ENCODE measurements around the gene PTPRN2.

Gene PTPRN2

GRCh38 chr7:157542068-157543021, 1045.3 kb downstream of the PTPRN2 start:
- no peak for DNase-seq

GRCh38 chr7:157541295-157542067, 1046.1 kb downstream of the PTPRN2 start:
- DNase-seq, result no peak

DNA sequence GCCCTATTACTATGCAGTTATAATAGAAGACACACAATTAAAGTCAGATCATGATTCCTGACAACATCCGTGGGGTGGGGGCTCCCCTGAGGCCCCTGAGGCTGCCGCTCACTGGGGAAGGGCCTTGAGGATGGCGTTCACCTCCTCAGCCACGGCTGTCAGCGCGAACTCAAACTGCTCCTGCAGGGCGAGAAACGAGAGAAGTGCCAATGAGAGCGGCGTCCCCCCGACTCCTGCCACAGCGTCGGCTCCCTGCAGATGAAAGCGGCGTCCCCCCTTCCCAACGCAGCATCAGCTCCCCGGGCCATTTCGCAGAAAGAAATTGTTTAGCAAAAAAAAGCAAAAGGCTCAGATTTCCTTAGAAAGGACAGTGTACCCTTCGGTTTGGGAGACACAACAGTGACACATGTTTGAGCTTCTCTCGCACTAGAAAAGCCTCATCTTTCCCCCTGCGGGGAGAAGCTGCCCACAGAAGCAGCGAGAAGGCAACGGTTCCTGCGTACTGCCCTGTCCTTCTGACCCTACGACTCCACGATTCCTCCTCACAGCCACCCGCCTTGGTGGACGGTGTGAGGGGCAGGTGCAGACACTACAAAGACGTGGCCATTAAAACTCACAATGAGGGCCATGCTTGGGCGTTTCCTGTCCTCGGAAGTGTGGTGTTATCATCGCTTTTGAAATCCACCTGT, 1046.9 kb downstream of the PTPRN2 start:
- no peak for DNase-seq

DNA sequence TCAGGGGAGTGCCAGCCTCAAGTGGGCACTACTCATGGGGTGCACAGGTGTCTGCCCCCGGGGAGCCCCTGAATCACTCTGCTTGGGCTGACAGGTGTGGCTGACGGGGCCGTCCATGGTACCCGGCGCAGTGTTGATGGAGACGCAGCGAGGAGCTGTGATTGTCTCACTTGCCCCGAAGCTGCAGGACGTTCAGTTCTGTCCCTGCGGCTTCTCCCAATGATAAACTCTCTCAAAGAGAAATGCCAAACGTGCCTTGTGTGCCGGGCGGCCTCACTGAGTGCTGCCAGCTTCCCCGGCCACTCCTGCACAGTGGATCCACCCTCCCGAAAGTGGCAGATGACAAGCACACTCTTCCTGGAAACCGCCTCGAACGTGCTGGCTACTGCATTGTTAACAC, 1047.6 kb downstream of the PTPRN2 start:
- no peak for DNase-seq

- no peak for DNase-seq
Measured at GRCh38 chr7:157539521-157539920, 1048.1 kb downstream of the PTPRN2 start.

GRCh38 chr7:157538735-157539134, 1048.9 kb downstream of the PTPRN2 start:
- no peak for DNase-seq

DNA sequence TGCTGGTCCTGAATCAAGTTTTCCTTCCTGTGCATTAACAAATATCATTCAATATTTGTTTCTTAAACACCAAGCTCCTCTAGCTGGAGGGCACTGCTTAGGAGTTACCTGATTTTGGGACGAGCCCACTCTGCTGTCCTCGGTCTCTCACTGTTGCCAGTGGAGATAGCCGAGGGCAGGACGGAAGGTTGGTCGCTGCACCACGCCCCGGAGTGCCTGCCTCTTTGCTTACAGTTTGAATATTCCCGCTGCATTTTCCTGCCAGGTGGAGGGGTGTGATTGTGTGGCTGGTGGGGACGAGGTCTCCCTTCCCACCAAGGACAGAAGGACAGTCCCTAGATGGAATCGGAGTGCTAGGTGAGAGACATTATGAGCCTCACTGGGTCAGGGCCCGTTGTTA, 1049.3 kb downstream of the PTPRN2 start:
- no peak for DNase-seq

DNA sequence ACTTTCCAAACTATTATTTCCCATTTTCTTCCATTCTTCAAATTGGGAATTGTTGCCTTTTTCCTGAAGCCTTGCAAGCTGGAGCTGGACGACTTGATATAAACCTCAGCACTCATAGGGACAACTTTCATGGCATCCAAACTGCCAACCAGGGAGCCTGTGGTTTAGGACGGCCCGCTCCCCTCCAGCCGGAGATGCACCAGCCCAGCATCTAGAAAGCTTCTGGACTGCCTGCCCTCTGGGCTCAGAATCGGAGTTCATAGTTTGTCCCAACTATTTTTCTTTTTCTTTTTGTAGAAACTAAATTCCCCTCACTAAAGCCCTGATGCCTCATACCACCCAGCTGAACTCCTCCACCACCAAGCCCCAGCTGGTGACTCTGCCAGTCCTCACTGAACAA, 1050.6 kb downstream of the PTPRN2 start:
- DNase-seq, result no peak

- DNase-seq, result no peak
Measured at GRCh38 chr7:157532068-157532467, 1055.6 kb downstream of the PTPRN2 start.

GRCh38 chr7:157529768-157530560, 1057.7 kb downstream of the PTPRN2 start:
- no peak for DNase-seq

DNA sequence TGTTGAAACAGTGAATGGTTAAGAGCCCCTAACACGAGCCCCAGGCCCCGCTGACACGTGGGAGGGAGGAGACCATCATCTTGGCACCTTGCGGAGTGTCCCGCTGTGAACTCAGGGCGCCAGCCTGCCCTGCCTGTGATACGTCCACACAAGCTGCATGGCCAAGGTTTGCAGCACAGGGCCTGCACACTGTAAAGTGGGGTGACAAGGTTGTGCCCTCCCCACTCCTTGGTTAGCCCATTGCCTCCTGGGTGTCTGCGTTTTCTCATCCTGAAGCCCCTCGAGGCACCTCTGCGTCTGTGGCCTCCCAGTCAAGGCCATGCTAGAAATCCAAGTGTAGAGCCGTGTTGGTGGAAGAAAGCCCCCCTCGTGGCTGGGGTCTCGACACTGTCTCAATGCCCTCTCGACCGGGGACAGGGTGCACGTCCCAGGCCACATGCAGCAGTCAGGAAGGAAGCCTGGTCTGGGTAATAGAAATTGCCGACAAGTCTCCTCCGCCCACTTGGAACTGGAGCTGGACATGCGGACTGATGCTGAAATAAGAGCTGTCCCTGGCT, 1058.8 kb downstream of the PTPRN2 start:
- no peak for DNase-seq

GRCh38 chr7:157527686-157528085, 1059.9 kb downstream of the PTPRN2 start:
- no peak for DNase-seq

DNA sequence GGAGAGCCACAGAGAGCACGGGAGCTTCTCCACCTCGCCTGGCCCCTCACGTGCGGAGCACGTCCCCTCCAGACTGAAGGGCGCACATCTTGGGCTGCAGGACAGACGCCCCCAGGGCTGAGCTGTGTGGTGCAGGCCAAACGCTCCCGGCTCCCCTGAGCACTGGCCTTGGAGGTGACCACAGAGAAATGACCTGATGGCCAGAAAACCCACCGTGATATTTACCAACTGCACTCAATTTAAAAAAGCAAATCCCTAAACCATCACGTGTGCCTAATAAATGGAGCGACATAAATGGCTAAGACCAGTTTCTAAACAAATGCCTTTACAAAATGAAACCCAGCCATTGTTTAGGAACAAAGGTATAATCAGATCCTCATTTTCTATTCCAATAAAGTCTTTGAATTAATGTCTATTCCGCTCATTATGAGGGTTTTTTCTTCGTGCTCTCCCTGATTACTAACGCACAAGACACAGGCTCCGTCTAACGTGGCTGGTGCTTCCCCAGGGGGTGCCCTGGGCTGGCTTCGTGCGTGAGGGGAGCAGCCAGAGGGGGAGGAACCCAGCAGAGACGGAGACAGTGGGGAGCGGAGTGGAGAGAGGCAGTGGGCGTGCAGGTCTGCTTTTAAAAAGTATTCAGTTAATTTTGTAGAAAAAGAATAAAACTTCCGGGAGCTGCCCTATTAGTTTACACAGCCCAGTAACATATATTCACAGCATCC, 1060.5 kb downstream of the PTPRN2 start:
- no peak for DNase-seq

GRCh38 chr7:157526005-157526912, 1061.4 kb downstream of the PTPRN2 start:
- no peak for DNase-seq

DNA sequence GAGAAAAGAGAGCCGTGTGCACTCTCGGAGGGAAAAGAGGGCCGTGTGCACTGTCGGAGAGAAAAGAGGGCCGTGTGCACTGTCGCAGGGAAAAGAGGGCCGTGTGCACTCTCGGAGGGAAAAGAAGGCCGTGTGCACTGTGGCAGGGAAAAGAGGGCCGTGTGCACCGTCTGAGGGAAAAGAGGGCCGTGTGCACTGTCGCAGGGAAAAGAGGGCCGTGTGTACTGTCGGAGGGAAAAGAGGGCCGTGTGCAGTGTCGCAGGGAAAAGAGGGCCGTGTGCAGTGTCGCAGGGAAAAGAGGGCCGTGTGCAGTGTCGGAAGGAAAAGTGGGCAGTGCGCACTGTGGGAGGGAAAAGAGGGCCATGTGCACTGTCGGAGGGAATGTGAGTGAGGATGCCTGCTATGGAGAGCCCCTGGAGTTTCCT, 1062.1 kb downstream of the PTPRN2 start:
- no peak for DNase-seq

GRCh38 chr7:157524731-157525130, 1062.9 kb downstream of the PTPRN2 start:
- no peak for DNase-seq

GRCh38 chr7:157523766-157524421, 1063.7 kb downstream of the PTPRN2 start:
- DNase-seq, result no peak

DNA sequence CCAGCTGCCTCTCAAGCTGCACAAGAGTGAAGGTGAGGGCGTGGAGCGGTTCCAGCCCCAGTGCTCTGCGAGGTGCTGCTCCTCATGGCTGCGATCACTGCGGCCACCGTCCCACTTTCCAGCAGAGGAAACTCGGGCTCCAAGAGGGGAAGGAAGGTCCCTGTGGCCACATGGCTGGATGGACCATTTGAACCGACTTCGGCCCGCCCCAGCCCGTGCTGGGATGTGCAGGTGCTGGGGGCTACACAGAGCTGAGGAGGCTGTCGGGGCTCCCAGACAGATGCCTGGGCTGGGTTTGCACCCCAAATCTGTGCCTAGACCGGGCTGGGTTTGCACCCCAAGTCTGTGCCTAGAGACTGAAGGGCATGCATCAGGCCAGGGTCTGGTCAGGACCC, 1064.3 kb downstream of the PTPRN2 start:
- DNase-seq, result no peak

DNA sequence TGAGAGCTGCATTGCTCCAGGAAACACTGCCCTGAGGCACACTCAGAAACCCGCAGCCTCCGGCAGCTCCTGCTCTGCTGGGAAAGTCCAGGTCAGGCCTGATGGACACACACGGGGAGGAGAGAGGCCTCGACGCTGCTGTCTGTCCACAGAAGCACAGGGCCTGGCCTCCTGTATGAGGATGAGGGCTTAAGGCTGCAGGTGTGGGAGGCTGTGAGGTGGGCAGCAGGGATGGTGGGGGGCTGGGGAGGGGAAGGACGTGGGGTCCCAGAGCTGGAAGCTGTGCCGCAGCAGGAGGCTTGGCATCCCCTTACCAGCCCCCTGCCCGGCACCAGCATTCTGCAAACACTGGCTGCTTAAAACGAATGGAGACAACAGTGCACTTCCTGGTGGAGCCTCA, 1064.7 kb downstream of the PTPRN2 start:
- no peak for DNase-seq

DNA sequence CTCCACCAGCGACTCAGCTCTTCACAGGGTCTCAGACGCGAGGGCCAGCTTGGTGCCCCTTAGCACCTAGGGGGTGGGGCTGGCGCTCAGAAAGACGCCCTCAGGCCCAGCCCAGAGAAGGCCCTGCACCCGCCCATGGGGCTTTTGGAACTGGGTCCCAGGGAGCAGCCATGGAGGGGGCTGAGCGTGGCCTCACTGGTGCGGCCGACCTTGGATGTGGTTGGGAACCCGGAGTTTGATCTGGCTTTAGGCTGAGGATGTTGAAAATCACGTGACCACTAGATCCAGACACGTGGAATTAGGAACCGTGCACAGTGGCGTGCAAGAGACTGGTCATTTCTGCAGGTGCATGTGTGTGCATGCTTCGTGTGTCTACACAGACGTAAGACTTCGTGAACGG, 1065.4 kb downstream of the PTPRN2 start:
- DNase-seq, result no peak

Measured in stimulated activated CD4-positive, alpha-beta T cell treated with anti-CD3 and anti-CD28 coated beads, Interleukin-15, amount 100 ng/mL, for 24 hours (primary cell).